DMS153 treated with DMSO at 0.1 percent for 48 hours (cell line): ENCODE results near the gene ITPR3.

Experiments
- DNase-seq: peaks from one replicate; lab custom pipeline; 2025; ENCODE audit not compliant: unreplicated experiment; lab: John Stamatoyannopoulos, UW

Gene ITPR3

DNA sequence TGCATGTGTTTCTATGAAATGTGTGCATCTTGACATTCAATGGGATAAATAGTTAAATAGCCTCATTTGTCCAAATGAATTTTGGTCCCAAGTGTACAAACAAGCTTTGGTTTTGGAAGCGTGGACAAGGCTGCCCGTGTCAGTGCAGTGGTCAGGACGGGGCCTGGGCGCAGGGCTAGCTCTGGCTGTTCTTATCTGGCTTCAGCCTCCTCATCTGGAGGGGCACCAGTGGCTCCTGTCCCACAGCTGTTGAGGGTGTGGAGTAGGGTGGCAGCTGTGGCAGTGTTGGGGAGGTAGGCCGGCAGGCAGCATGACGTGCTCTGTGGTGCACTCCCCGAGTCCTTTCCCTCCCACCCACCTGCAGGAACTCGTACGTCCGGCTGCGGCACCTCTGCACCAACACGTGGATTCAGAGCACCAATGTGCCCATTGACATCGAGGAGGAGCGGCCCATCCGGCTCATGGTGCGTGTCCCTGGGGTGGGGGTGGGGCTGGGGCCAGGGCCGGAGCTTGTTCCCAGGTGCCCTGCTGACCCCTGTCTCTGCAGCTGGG, 43.5 kb downstream of the ITPR3 start:
- DNase-seq, result no peak

DNA sequence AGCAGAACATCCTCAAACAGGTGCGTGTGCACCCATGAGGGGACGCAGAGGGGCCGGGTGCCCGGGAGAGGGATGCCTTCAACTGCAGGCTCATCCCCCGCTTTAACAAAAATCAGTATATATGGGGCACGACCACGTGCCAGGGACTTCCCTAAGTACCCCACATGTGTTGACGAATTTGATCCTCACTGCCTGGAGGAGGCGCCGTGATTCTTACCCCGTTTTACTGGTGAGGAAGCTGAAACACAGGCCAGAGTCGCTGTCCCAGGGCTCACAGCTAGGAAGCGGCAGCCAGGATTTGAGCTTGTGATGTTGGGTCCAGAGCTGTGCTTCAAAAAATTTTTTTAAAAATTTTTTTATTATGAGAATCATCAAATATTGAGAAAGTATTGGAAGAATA, 44.8 kb downstream of the ITPR3 start:
- DNase-seq, result no peak

DNA sequence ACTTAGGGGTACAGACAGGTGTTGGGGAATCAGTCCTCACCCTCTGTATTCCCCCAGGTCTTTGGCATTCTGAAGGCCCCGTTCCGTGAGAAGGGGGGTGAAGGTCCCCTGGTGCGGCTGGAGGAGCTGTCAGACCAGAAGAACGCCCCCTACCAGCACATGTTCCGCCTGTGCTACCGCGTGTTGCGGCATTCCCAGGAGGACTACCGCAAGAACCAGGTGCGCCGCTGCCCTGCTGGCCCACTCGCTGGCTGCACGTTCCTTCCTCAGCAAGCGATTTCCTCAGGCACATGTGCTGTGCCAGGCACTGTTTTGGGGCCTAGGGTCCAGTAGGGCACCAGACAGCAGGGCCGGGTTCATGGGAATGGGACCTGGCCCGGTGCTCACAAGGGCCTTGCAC, 46.0 kb downstream of the ITPR3 start:
- DNase-seq, result no peak

DNA sequence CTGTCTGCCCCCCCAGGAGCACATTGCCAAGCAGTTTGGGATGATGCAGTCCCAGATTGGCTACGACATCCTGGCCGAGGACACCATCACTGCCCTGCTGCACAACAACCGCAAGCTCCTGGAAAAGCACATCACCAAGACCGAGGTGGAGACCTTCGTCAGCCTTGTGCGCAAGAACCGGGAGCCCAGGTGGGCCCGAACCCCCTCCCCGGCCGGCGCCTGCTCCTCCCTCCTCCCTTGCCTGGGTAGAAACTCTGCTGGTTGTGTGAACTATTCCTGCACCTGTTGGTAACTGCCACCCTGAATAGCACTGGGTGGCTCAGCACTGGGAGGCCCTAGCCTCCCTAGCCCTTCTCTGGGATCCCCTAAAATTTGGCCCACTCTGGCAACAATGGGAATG, 46.7 kb downstream of the ITPR3 start:
- no peak for DNase-seq

DNA sequence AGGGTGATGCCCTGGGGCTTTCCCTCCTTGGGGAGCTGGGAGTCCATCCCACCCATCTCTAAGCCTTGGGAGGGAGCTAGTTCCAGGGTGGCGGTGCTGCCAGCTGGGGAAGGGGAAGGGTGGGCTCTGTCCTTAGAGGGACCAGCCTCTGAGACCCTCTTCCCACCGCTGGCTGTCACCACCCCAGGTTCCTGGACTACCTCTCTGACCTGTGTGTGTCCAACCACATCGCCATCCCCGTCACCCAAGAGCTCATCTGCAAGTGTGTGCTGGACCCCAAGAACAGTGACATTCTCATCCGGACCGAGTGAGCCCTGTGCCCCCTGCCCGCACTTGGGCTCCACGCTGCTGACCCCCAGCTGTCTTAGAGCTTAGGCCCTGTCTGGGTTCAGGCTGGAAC, 47.2 kb downstream of the ITPR3 start:
- DNase-seq, result no peak

DNA sequence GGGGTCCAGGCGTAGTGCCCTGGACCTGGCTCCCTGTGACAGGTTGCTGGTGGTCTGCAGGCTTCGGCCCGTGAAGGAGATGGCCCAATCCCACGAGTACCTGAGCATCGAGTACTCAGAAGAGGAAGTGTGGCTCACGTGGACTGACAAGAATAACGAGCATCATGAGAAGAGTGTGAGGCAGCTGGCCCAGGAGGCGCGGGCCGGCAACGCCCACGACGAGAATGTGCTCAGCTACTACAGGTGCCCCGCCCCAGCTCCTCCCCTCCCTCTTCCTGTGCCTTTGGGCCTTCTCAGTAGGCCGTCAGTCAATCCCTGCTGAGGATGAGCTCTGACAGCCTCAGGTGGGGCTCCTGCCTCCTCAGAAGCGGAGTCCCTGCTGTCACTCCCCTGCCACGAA, 47.8 kb downstream of the ITPR3 start:
- no peak for DNase-seq

DNA sequence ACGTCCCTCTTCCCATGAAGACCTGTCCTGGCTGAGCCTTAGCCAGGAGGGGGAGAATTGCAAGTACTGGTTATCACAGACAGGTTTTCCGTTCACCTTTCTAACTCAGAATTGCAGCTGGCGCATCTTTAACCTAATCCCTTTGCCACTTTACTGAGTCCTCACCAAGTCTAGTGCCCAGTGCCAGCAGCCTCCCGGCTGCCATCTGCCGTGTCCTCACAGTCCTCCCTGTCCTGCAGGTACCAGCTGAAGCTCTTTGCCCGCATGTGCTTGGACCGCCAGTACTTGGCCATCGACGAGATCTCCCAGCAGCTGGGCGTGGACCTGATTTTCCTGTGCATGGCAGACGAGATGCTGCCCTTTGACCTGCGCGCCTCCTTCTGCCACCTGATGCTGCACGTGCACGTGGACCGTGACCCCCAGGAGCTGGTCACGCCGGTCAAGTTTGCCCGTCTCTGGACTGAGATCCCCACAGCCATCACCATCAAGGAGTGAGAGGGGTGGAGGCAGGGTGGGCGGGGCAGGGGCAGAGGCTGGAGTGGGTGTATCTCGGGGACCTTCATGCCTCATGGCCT, 49.1 kb downstream of the ITPR3 start:
- DNase-seq, result no peak

DNA sequence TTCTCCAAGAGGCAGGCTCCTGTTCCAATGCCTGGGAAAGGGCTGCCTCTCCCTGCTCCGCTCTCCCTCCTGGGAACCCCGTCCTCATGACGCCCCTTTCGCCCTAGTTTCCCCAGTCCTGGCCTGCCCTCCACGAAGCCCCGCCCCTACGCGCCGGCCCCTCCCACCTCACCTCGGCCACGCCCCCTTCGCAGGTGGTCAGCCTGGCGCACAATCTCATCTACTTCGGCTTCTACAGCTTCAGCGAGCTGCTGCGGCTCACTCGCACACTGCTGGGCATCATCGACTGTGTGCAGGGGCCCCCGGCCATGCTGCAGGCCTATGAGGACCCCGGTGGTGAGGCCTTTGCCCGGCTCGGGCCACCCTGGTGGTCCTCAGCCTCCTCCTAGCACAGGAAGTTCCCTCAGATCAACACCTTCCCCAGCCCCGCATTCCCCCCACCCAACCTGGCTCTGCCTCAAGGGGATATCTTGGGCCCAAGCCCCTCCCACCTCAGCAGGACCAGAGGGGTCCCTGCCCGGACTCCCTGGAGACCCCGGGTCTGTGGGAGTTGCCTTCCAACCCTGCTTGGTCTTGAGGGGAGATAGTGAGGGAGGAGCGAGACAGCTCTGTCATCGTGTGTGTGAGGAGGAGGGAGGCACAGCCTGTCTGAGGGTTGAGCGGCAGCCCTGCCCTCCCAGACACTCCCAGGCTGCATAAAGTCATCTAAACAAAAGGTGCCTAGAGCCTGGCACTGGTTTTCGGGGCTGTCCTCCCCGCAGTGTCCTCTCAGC, 50.0 kb downstream of the ITPR3 start:
- no peak for DNase-seq

DNA sequence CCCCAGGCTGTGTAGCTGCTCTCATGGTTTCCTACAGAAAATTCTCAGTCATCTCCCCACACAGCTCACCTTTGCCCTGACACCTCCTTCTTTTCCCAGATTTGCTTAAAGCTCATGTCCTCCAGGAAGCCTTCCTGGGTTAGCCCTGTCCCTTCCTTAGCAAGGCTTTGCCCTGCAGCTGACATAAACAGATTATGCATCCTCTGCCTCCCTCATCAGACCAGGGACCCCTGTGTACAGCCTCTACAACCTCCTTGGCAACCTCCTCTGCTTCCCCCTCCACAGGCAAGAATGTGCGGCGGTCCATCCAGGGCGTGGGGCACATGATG, 50.6 kb downstream of the ITPR3 start:
- no peak for DNase-seq

DNA sequence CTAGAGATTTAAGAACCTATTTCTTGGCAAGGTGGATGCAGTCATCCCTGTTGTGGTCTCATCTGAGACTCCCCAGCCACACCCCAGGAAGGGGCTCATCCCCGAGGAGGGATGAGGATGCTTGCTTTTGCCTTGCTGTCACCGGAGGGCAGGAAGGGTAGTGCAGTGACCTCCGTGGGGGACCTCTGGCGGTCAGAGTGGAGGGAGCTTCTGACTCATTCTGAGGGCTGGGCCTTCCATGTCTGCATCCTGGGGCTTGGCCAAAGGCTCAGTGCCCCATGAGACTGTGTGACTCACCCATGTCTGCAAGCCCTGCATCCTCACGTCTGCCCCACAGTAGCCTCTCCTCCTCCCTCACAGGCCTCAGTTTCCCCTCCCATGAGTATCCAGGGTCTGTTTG, 51.7 kb downstream of the ITPR3 start:
- no peak for DNase-seq

DNA sequence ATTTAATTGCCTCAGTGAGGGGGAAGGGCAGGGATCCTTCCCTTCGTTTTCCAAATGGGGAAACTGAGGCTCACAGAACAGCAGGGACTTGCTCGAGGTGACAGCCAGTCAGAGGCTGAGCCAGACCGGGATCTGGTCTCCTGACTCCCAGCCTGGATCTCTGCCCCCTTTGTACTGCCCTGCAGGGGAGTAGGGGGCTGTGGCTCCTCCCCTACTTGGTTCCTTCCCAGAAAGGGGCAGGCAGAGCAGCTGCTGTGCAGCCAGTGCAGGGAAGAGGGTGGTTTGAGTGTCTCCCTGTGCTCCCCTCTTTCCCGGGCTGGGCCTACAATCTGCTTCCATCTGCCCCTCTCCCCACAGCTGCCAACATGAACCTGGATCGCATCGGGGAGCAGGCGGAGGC, 52.7 kb downstream of the ITPR3 start:
- no peak for DNase-seq

DNA sequence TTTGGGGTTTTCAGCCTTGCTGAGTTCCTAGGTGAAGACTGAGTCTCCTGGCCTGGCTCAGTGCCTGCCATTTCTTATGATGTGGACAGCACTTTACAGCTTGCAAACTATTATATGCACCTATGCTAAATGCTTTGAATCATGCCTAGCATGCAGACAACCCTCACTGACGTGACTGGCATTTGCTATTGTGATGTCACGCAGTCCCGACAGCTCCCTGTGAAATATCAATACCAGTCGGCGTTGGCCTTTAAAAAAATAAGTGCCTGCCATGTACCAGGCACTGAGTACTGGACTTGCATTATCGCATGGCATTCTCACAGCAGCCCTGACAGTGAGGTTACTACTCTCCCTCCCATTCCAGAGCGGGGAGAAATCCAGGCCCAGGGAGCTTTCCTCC, 54.8 kb downstream of the ITPR3 start:
- DNase-seq, result no peak

DNA sequence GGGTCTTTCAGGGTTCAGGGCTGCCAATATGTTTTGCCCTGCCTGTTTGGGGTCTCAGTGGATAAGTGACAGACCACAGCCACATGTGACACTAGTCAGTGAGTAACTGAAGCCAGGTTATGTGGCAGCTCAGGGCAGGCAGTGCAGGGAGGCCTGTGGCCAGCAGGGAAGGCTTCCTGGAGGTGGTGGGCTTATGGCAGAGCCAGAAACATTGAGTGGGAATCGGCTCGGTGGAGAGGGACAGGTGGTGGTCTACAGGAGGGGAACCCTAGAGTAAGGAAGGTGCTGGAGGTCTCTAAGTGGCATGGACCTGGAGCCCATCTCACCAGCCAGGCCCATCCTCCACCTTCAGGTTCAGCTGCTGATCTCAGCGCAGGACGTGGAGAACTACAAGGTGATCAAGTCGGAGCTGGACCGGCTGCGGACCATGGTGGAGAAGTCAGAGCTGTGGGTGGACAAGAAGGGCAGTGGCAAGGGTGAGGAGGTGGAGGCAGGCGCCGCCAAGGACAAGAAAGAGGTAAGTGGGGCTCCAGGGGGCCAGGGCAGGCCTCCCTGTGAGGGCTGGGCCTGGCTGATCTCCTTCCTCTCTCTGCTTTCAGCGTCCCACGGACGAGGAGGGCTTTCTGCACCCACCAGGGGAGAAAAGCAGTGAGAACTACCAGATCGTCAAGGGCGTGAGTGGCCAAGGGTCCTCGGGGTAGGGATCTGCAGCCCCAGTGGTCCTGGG, 55.5 kb downstream of the ITPR3 start:
- DNase-seq, result no peak

DNA sequence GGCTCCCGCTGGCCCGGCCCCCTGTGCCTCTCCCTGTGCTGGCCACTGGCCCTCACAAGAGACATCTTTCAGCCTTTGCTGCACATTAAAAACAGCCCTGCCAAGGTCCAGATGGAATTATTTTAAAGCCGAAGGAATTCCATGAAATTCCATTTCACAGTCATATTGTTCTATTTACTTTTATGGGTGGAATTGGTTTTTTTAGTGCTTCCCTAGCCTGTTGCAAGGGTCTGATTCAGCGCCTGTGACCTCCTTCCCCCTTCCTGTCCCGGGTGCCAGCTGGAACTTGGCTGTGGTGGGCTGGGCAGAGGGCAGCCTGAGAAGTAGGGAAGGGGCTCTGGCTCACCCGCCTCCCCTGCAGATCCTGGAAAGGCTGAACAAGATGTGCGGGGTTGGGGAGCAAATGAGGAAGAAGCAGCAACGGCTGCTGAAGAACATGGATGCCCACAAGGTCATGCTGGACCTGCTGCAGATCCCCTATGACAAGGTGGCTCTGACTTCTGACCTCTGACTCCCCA, 56.1 kb downstream of the ITPR3 start:
- DNase-seq, result no peak

DNA sequence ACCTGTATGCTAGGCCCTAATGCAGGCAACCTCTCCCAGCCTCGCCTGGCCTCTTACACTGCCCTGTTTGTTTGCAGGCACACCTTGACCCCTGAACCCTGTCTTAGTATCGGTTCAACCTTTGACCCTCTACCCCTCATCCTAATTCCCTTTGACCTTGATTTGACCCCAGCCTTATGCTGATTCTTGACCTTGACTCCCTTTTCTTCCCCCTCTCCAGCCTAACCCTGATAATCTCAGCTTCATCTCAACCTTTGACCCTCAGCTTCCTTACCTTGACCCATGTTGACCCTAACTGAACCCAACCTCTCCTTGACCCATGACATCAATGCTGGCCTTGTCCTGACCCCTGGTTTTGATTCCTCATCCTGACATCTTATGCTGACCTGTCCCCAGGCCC, 56.6 kb downstream of the ITPR3 start:
- DNase-seq, result no peak

DNA sequence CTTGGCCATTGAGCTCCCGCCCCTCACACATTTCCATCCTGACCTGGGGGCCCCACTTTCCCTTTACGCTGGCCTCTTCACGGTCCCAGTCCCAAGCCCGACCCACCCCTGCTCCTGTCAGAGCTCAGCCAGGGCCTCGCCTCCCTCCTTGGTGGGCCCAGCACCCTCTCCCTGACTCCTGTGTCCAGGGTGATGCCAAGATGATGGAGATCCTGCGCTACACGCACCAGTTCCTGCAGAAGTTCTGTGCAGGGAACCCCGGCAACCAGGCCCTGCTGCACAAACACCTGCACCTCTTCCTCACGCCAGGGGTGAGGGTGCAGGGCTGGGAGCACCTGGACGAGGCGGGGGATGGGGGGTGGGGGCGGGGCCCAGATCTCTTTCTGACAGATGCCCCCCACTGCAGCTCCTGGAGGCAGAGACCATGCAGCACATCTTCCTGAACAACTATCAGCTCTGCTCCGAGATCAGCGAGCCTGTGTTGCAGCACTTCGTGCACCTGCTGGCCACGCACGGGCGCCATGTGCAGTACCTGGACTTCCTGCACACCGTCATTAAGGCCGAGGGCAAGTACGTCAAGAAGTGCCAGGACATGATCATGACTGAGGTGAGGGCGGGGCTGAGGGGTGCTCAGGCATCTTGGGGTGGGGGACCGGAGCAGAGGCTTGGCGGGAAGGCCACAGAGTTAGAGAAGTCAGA, 57.3 kb downstream of the ITPR3 start:
- DNase-seq, result no peak

DNA sequence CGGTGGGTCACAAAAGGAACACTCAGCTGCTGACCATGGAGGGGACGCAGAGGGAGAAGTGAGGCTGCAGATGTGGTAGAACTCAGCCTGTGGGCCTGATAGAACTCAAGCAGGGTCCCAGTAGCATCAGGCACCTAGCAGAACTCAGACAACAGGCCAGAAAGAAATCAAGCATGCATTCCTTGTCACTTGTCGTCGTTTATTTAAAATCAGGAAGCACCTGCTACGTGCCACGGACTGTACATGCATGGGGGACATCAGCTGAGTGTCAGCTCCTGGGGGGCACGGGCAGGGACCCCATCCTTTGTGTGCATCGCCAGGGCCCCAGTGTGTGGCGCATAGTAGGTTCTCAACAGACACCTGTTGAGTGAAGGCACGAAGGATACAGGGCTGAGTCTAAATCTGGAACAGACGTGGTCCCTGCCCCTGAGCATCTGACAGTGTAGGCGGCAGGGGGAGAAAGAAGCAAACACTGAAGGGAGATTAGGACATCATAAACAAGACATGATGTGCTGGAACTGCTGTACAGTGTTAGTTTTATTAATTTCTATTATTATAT, 57.9 kb downstream of the ITPR3 start:
- no peak for DNase-seq

DNA sequence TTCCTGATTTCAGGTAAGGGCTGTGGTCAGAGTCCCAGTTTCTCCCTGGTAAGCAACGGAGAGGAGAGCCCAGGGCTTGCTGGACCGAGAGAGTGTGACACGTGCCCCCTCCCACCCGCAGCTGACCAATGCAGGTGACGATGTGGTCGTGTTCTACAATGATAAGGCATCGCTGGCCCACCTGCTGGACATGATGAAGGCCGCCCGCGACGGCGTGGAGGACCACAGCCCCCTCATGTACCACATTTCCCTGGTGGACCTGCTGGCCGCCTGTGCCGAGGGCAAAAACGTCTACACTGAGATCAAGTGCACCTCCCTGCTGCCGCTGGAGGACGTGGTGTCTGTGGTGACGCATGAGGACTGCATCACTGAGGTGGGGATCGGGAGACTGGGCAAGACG, 58.6 kb downstream of the ITPR3 start:
- DNase-seq, result no peak

DNA sequence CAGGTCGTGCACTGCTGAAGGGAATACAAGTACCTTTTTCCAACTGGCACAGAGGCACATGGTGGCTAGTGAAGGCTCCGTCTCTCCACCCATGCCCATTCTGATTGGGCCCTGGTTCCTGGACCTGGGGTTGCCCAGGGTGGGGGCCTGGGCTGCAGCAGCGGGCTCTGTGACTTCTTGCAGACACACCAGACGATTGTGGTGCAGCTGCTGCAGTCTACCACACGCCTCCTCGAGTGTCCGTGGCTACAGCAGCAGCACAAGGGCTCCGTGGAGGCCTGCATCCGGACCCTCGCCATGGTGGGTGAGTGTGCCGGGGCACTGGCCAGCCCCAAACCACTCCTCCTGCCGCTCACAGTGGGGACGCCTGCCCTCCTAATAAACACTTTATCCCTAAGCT, 61.2 kb downstream of the ITPR3 start:
- DNase-seq, result no peak

DNA sequence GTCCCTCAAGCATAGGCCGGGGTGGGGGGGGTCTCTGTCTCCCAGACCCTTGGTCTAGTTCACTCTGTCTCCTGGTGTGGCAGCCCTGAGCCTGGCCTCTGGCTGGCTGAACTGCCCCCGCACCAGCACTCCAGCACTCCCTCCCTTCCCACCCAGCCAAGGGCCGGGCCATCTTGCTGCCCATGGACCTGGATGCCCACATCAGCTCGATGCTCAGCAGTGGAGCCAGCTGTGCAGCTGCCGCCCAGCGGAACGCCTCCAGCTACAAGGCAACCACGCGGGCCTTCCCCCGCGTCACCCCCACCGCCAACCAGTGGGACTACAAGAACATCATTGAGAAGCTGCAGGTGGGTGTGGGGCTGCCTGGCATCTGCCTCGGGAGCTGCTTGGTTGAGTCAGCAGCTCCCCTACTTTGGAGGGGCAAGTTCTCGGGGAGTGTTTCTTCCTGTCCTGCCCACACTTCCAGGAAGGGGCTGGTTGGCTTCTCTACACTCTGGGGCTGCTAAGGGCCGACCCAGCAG, 62.0 kb downstream of the ITPR3 start:
- no peak for DNase-seq
